IPS-18a (cell line): ENCODE results near the gene CES2.

Experiments used
- H3K27ac ChIP-seq: one replicate; pipeline ENCODE4 v1.5.1; 2013; ENCODE audit warnings: low read length
- H3K27me3 ChIP-seq: one replicate; pipeline ENCODE4 v1.6.1; 2013; ENCODE audit warnings: mild to moderate bottlenecking, low read length; ENCODE audit not compliant: control insufficient read depth, insufficient read depth
- H3K36me3 ChIP-seq: one replicate; pipeline ENCODE4 v1.6.1; 2013; ENCODE audit warnings: low read depth, low read length; ENCODE audit not compliant: control insufficient read depth
- H3K4me1 ChIP-seq: one replicate; pipeline ENCODE4 v1.6.1; 2013; ENCODE audit warnings: low read depth, low read length; ENCODE audit not compliant: control insufficient read depth
- H3K4me3 ChIP-seq: one replicate; pipeline ENCODE4 v1.5.1; 2013; ENCODE audit warnings: low read length
- H3K9ac ChIP-seq: one replicate; pipeline ENCODE4 v1.6.1; 2013; ENCODE audit warnings: mild to moderate bottlenecking, low read length, moderate library complexity
- H3K9me3 ChIP-seq: one replicate; pipeline ENCODE4 v1.6.1; 2013; ENCODE audit warnings: low read depth, low read length; ENCODE audit not compliant: control insufficient read depth

Gene CES2

GRCh38 chr16:66913711-66914110 lies 21.6 kb upstream of the CES2 start:
- Histone ChIP-seq H3K27me3 (no peaks in the 10 kb centered on the region), H3K9me3 (no peaks in the 10 kb centered on the region), H3K4me3 (no peak overlapping the region), H3K27ac (no peak overlapping the region), H3K4me1 (no peaks in the 10 kb centered on the region), H3K36me3 (no peaks in the 10 kb centered on the region), H3K9ac (no peak overlapping the region)

DNA sequence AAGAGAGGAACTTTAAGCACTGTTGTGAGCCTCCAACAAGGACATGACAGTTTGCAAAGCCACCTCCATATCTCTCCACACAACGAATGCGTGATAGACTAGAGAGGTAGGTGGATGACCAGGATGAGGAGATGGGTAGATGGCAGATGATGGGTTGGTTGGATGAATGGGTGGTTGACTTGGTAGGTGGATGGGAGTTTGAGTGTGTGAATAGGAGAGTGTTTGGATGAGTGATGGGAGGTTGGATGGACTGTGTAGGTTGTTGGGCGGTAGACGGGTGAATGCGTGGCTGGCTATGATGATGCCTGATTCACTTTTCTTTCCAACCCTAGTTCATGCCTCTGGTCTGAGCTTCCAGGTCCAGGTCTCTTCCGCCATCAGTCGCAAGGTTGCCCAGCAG lies 20.8 kb upstream of the CES2 start:
- Histone ChIP-seq H3K4me3 (no peak overlapping the region), H3K9ac (no peak overlapping the region), H3K27ac (no peak overlapping the region), H3K27me3 (no peaks in the 10 kb centered on the region), H3K36me3 (no peaks in the 10 kb centered on the region), H3K9me3 (no peaks in the 10 kb centered on the region), H3K4me1 (no peaks in the 10 kb centered on the region)

GRCh38 chr16:66915041-66915440 lies 20.3 kb upstream of the CES2 start:
- Histone ChIP-seq H3K27ac (no peak overlapping the region), H3K9ac (no peak overlapping the region), H3K4me1 (no peaks in the 10 kb centered on the region), H3K9me3 (no peaks in the 10 kb centered on the region), H3K4me3 (no peak overlapping the region), H3K36me3 (no peaks in the 10 kb centered on the region), H3K27me3 (no peaks in the 10 kb centered on the region)

- H3K27ac ChIP-seq = no peak overlapping the region
- H3K36me3 ChIP-seq = no peaks in the 10 kb centered on the region
- H3K4me3 ChIP-seq = no peak overlapping the region
- H3K4me1 ChIP-seq = no peaks in the 10 kb centered on the region
- H3K27me3 ChIP-seq = no peaks in the 10 kb centered on the region
- no peaks in the 10 kb centered on the region for H3K9me3 ChIP-seq
- H3K9ac ChIP-seq = no peak overlapping the region
These were observed 18.8 kb upstream of the CES2 start for GRCh38 chr16:66916518-66916917.

DNA sequence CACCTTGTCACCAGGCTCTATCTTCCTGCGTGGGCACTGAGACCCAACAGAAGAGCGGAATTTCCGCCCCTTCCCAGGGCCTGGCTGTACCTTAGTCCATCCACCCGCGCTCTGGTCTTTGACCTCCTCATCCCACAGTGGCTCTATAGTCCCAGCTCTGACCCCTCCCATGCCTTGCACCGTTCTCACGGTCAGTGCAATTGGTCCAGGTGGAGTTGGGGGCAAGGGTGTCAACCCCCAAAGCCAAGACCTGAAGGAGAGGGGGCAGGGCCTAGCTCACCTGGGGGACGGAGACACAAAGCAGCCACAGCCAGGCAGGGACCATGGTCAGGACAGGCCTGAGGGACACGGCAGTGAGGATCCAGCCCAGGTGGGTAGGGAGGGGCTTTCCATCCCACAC lies 17.6 kb upstream of the CES2 start:
- Histone ChIP-seq H3K9me3 (no peaks in the 10 kb centered on the region), H3K4me1 (no peaks in the 10 kb centered on the region), H3K27ac (no peak overlapping the region), H3K9ac (no peak overlapping the region), H3K36me3 (no peaks in the 10 kb centered on the region), H3K4me3 (no peak overlapping the region), H3K27me3 (no peaks in the 10 kb centered on the region)

- Histone ChIP-seq H3K36me3 (no peaks in the 10 kb centered on the region), H3K27me3 (peaks cover 4% of the 10 kb centered on the region), H3K9ac (no peak overlapping the region), H3K4me3 (no peak overlapping the region), H3K9me3 (no peaks in the 10 kb centered on the region), H3K4me1 (no peaks in the 10 kb centered on the region), H3K27ac (no peak overlapping the region)
These were observed 17.0 kb upstream of the CES2 start for GRCh38 chr16:66918355-66918754.

- Histone ChIP-seq H3K4me3 (no peak within 1 kb of the TSS), H3K36me3 (no peaks in the 10 kb centered on the region), H3K9ac (no peak within 1 kb of the TSS), H3K27me3 (peaks cover 10% of the 10 kb centered on the region), H3K27ac (no peak within 1 kb of the TSS), H3K4me1 (no peaks in the 10 kb centered on the region), H3K9me3 (no peaks in the 10 kb centered on the region)
These were observed 16.3 kb upstream of the CES2 start, which contains the start of gene CDH16 for GRCh38 chr16:66918803-66919568. Gene CDH16, minus strand, starts transcription at chr16:66918885. Its CDS starts 820 bp downstream, at chr16:66918065.

- Histone ChIP-seq H3K9ac (no peak overlapping the region), H3K27ac (no peak overlapping the region), H3K27me3 (peaks cover 18% of the 10 kb centered on the region), H3K4me3 (no peak overlapping the region), H3K9me3 (no peaks in the 10 kb centered on the region), H3K36me3 (no peaks in the 10 kb centered on the region), H3K4me1 (no peaks in the 10 kb centered on the region)
These were observed 15.6 kb upstream of the CES2 start for GRCh38 chr16:66919569-66920298.

- Histone ChIP-seq H3K27ac (no peak overlapping the region), H3K36me3 (no peaks in the 10 kb centered on the region), H3K9me3 (no peaks in the 10 kb centered on the region), H3K4me3 (no peak overlapping the region), H3K4me1 (no peaks in the 10 kb centered on the region), H3K27me3 (peaks cover 23% of the 10 kb centered on the region), H3K9ac (no peak overlapping the region)
These were observed 15.1 kb upstream of the CES2 start for GRCh38 chr16:66920299-66920590.

DNA sequence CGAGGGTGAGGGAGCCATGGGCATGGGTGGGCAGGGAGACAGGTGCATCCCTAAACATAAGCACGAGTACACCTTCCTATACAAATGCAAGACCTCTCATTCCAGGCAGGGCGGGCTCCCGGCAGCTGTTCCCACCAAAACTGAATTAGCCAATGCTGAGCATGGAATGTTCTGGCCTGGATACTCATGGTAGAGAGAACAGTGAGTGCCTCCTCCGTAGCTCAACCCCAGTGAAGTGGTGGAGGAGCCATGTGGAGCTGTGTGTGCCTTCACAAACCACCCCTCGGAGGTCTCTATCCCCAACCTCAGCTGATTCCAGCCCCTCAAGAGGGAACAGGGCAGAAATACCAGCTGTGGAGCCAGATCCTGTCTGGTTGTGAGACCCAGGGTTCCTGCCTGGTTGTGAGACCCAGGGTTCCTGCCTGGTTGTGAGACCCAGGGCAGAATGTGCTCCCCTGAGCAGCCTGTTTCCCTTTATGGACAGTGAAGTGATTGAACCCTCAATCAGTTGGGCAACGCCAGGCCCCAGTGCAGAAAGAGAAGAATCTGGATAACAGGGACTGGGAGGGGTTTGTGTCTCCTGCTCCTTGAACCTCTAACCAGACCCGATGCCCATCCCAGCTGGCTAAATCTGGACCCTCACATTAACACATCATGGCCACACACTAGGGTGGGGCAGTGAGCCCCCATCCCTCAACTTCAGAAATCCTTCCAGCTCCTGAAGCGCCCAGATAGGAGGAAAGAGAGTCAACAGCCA lies 14.2 kb upstream of the CES2 start:
- Histone ChIP-seq H3K9ac (no peak overlapping the region), H3K27me3 (peaks cover 31% of the 10 kb centered on the region), H3K9me3 (no peaks in the 10 kb centered on the region), H3K36me3 (no peaks in the 10 kb centered on the region), H3K4me1 (no peaks in the 10 kb centered on the region), H3K27ac (no peak overlapping the region), H3K4me3 (no peak overlapping the region)

DNA sequence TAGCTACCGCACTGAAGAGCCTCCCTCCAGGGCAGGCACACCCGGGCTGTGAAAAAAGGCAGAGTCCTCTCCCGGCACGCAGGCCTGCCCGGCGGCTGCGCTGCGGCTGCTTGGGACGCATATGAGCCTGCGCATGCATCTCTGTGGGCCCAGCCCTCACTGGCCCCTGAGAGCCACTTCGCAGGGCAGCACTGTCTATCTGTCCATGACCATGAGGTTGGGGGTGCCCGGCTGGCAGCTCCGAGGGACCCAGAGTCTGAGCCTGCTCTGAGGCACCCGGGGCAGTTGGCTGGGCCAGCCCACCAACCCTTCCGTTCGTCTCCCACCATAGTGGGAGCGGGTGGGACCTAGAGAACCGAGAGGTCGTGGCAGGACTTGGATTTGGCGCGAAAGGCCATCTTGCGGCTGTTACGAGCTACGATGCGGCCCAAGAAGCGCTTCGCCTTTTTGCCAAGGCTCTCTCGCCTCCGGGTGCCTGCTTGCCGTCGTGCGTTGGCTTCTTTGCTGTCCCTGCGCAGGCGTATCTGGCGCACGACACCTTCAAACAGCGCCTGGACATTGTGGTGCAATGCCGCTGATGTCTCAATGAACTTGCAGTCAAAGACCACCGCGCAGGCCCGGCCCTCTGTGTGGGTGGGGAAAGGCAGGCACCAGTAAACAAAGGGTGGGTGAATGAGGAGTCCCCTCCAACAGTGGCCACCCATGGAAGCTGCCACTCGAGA lies 13.4 kb upstream of the CES2 start:
- Histone ChIP-seq H3K9ac (no peak overlapping the region), H3K36me3 (no peaks in the 10 kb centered on the region), H3K4me3 (no peak overlapping the region), H3K4me1 (no peaks in the 10 kb centered on the region), H3K9me3 (no peaks in the 10 kb centered on the region), H3K27ac (no peak overlapping the region), H3K27me3 (peaks cover 39% of the 10 kb centered on the region)
